CD4-positive, alpha-beta memory T cell (primary cell): Measurements from ENCODE around the gene GRAMD1B. TPM values are rescaled to one million over a fixed set of nuclear protein-coding genes. Genes with fewer than 3 reads are reported as not detected.
A peak's percentile ranks its signal among the peaks of the same experiment; 100 is the strongest.

Experiments
- CTCF ChIA-PET: fragments of 350-600 bp; sonication (Branson Sonifier 250); formaldehyde crosslinking; loops from one replicate; lab custom pipeline; 2021; ENCODE audit warnings: inconsistent platforms; ENCODE audit not compliant: partially characterized antibody; lab: Charles Lee
- POLR2A ChIA-PET: fragments of 350-600 bp; sonication (Branson Sonifier 250); formaldehyde crosslinking; loops from one replicate; lab custom pipeline; 2021; ENCODE audit not compliant: partially characterized antibody; lab: Charles Lee
- DNase-seq, 5 donors: peaks; one replicate each; pipeline versions ENCODE4 v3.0.0 to v3.0.0-alpha.2; 2020 to 2022; ENCODE audit warnings: mixed read lengths in 1 of 5
- H3K27ac ChIP-seq: one replicate; pipeline ENCODE4 v1.7.0; 2013; ENCODE audit warnings: low read depth, low read length
- H3K27me3 ChIP-seq: 2 replicates; pipeline ENCODE4 v1.7.0; 2013; ENCODE audit warnings: mild to moderate bottlenecking, low read length, moderate library complexity; ENCODE audit not compliant: insufficient read depth
- H3K36me3 ChIP-seq: 2 replicates; pipeline ENCODE4 v1.7.0; 2013; ENCODE audit warnings: mild to moderate bottlenecking, low read length, moderate library complexity; ENCODE audit not compliant: insufficient read depth
- H3K4me1 ChIP-seq: 2 replicates; pipeline ENCODE4 v1.7.0; 2013; ENCODE audit warnings: mild to moderate bottlenecking, low read length, moderate library complexity; ENCODE audit not compliant: insufficient read depth
- H3K4me3 ChIP-seq, 2 donors: one replicate each; pipeline ENCODE4 v1.7.0; 2013; ENCODE audit warnings: low read length in 2 of 2, mild to moderate bottlenecking in 1 of 2
- H3K9me3 ChIP-seq, 2 donors: one replicate each; pipeline ENCODE4 v1.7.0; 2013; ENCODE audit warnings: low read length in 2 of 2, control low read depth in 1 of 2; ENCODE audit not compliant: control insufficient read depth in 1 of 2
- H3K27ac Mint-ChIP-seq, 7 donors: one replicate each; pipeline ENCODE4 v1.8.0; 2020 to 2021; ENCODE audit warnings: mixed read lengths in 7 of 7, mild to moderate bottlenecking in 6 of 7, inconsistent platforms in 3 of 7, moderate library complexity in 3 of 7
- H3K27me3 Mint-ChIP-seq, 2 donors: one replicate each; pipeline ENCODE4 v1.8.0; 2020 to 2021; ENCODE audit warnings: mixed read lengths in 2 of 2
- H3K36me3 Mint-ChIP-seq, 2 donors: one replicate each; pipeline ENCODE4 v1.8.0; 2020 to 2021; ENCODE audit warnings: mixed read lengths in 2 of 2, inconsistent platforms in 1 of 2, mild to moderate bottlenecking in 1 of 2
- H3K4me1 Mint-ChIP-seq, 4 donors: one replicate each; pipeline ENCODE4 v1.8.0; 2020 to 2021; ENCODE audit warnings: mixed read lengths in 4 of 4, mild to moderate bottlenecking in 1 of 4
- H3K4me3 Mint-ChIP-seq, 8 donors: one replicate each; pipeline ENCODE4 v1.8.0; 2020 to 2021; ENCODE audit warnings: mixed read lengths in 8 of 8, mild to moderate bottlenecking in 7 of 8, moderate library complexity in 6 of 8, inconsistent platforms in 3 of 8
- H3K9me3 Mint-ChIP-seq, 8 donors: one replicate each; pipeline ENCODE4 v1.8.0; 2020 to 2021; ENCODE audit warnings: mixed read lengths in 8 of 8, mild to moderate bottlenecking in 5 of 8, inconsistent platforms in 3 of 8, moderate library complexity in 1 of 8
- intact Hi-C: fragments of 100-400 bp; cut with micrococcal nuclease; formaldehyde crosslinking; loops from one replicate; pipeline ENCODE4 v1.15.1; 2023
- polyA plus RNA-seq, 2 donors: library from polyadenylated mRNA; unstranded; fragments of 300-500 nt; fragmentation: Illumina TruSeq; gene quantifications; one replicate each; pipeline ENCODE4 v1.2.3, GENCODE V29; 2021
- total RNA-seq, 2 experiments: library from RNA; stranded (reverse); gene quantifications; one replicate each; pipeline ENCODE4 v1.2.3, GENCODE V29; 2021

The GRAMD1B gene
- total and polyA plus RNA-seq, 4 experiments from 2014 or later, result 4.2 to 26.0 (median 12.4) TPM

GRCh38 chr11:123597859-123598258, 167.8 kb downstream of the GRAMD1B start:
- Mint-ChIP-seq H3K4me3 (no peak overlapping the region), H3K4me1 (no peaks in the 10 kb centered on the region), H3K27ac (no peak overlapping the region), H3K36me3 (peaks cover 48 to 56% of the 10 kb centered on the region in 2 donors), H3K27me3 (no peaks in the 10 kb centered on the region), H3K9me3 (no peaks in the 10 kb centered on the region)
- Histone ChIP-seq H3K4me1 (no peaks in the 10 kb centered on the region), H3K9me3 (no peaks in the 10 kb centered on the region), H3K27ac (no peak overlapping the region), H3K36me3 (peaks cover 7% of the 10 kb centered on the region), H3K4me3 (no peak overlapping the region), H3K27me3 (no peaks in the 10 kb centered on the region)
- CTCF ChIA-PET, result interaction anchor here (1.5 kb wide), 1 partner anchor 9 kb away, joined by 5 read pairs; no protein-coding TSS in a partner anchor
- POLR2A ChIA-PET, result no interaction called here
- no peak for DNase-seq
- intact Hi-C loops, result no loop called here

- H3K27me3 ChIP-seq, result no peaks in the 10 kb centered on the region
- intact Hi-C loops, result no loop called here
- DNase-seq, result no peak
- Mint-ChIP-seq H3K4me1 (no peaks in the 10 kb centered on the region), H3K27me3 (no peaks in the 10 kb centered on the region), H3K4me3 (no peak overlapping the region), H3K9me3 (no peaks in the 10 kb centered on the region), H3K27ac (peak overlapping the region in 1 of 7 donors; percentile 60), H3K36me3 (peaks cover 54 to 69% of the 10 kb centered on the region in 2 donors)
- no peak overlapping the region for H3K4me3 ChIP-seq
- H3K4me1 ChIP-seq, result no peaks in the 10 kb centered on the region
- H3K27ac ChIP-seq, result no peak overlapping the region
- no peaks in the 10 kb centered on the region for H3K9me3 ChIP-seq
- peaks cover 7% of the 10 kb centered on the region for H3K36me3 ChIP-seq
- ChIA-PET POLR2A (no interaction called here), CTCF (interaction anchor here (4.4 kb wide), 1 partner anchor 21 kb away, joined by 15 read pairs; no protein-coding TSS in a partner anchor)
These were observed 171.1 kb downstream of the GRAMD1B start for GRCh38 chr11:123601136-123601535.

GRCh38 chr11:123601743-123602142, 171.7 kb downstream of the GRAMD1B start:
- CTCF ChIA-PET, result interaction anchor here (4.4 kb wide), 1 partner anchor 22 kb away, joined by 15 read pairs; no protein-coding TSS in a partner anchor

GRCh38 chr11:123603666-123604065, 173.6 kb downstream of the GRAMD1B start:
- Mint-ChIP-seq H3K27ac (no peak overlapping the region), H3K36me3 (peaks cover 55 to 76% of the 10 kb centered on the region in 2 donors), H3K27me3 (no peaks in the 10 kb centered on the region), H3K9me3 (no peaks in the 10 kb centered on the region), H3K4me1 (no peaks in the 10 kb centered on the region), H3K4me3 (no peak overlapping the region)
- intact Hi-C loops, result no loop called here
- H3K9me3 ChIP-seq, result no peaks in the 10 kb centered on the region
- no peak overlapping the region for H3K4me3 ChIP-seq
- POLR2A ChIA-PET, result no interaction called here
- H3K27ac ChIP-seq, result no peak overlapping the region
- H3K4me1 ChIP-seq, result no peaks in the 10 kb centered on the region
- H3K36me3 ChIP-seq, result peaks cover 7% of the 10 kb centered on the region
- CTCF ChIA-PET, result interaction anchor here (4.4 kb wide), 1 partner anchor 23 kb away, joined by 15 read pairs; no protein-coding TSS in a partner anchor
- DNase-seq, result no peak
- no peaks in the 10 kb centered on the region for H3K27me3 ChIP-seq

More at GRCh38 chr11:123601743-123602142, 171.7 kb downstream of the GRAMD1B start:
- DNase-seq, result no peak
- Mint-ChIP-seq H3K27ac (peak overlapping the region in 1 of 7 donors; percentile 11), H3K9me3 (no peaks in the 10 kb centered on the region), H3K4me3 (no peak overlapping the region), H3K4me1 (no peaks in the 10 kb centered on the region), H3K36me3 (peaks cover 54 to 70% of the 10 kb centered on the region in 2 donors), H3K27me3 (no peaks in the 10 kb centered on the region)
- POLR2A ChIA-PET, result no interaction called here
- no peak overlapping the region for H3K4me3 ChIP-seq
- peaks cover 7% of the 10 kb centered on the region for H3K36me3 ChIP-seq
- no peaks in the 10 kb centered on the region for H3K9me3 ChIP-seq
- intact Hi-C loops, result no loop called here
- no peaks in the 10 kb centered on the region for H3K4me1 ChIP-seq
- H3K27ac ChIP-seq, result no peak overlapping the region
- no peaks in the 10 kb centered on the region for H3K27me3 ChIP-seq

DNA sequence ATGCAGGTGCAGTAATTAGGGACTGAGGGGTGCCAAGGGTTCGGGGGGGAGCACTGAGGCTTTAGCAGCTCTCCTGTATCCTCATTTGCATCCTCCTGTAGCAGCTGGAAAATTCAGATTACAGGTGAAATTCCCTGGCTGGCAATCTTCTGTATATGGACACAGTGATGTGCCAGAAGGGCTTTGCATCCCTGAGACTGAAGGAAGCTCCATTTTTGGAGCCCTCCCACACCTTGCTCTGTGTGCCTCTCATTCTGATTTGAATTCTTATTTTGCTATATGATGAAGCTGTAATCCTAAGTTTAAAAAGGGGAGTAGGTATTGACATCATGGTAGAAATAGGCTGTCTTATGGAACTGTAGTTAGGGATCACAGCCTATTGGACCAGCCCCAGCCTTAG, 177.7 kb downstream of the GRAMD1B start:
- no peaks in the 10 kb centered on the region for H3K9me3 Mint-ChIP-seq
- H3K27me3 ChIP-seq, result no peaks in the 10 kb centered on the region
- H3K4me1 ChIP-seq, result no peaks in the 10 kb centered on the region
- no peak overlapping the region for H3K4me3 ChIP-seq
- DNase-seq, result no peak
- H3K27ac Mint-ChIP-seq, result no peak overlapping the region
- H3K36me3 ChIP-seq, result no peaks in the 10 kb centered on the region
- ChIA-PET POLR2A (no interaction called here), CTCF (interaction anchor here (1.8 kb wide), 1 partner anchor 27 kb away, joined by 8 read pairs; no protein-coding TSS in a partner anchor)
- H3K27ac ChIP-seq, result no peak overlapping the region
- H3K27me3 Mint-ChIP-seq, result no peaks in the 10 kb centered on the region
- H3K4me1 Mint-ChIP-seq, result no peaks in the 10 kb centered on the region
- H3K4me3 Mint-ChIP-seq, result no peak overlapping the region
- no peaks in the 10 kb centered on the region for H3K9me3 ChIP-seq
- intact Hi-C loops, result no loop called here
- peaks cover 56 to 80% of the 10 kb centered on the region in 2 donors for H3K36me3 Mint-ChIP-seq

DNA sequence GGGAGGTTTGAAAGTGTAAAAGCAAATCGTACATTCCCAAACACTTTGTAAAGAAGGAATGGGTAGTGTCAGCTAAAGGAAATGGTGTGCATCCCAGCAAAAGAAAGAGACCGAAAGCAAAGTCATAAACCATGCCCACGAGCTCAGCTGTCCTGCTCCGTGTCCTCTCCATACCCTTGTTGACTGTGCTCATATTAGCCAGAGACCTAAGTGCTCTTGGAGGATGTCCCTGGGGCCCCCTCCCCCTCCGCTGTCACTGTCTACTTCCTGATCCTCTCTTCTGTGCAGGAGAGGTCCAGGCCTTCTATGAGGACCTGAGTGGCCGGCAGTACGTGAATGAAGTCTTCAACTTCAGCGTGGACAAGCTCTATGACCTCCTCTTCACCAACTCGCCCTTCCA, 178.3 kb downstream of the GRAMD1B start:
- H3K4me3 ChIP-seq, result no peak overlapping the region
- H3K4me3 Mint-ChIP-seq, result no peak overlapping the region
- H3K36me3 ChIP-seq, result no peaks in the 10 kb centered on the region
- no peaks in the 10 kb centered on the region for H3K4me1 Mint-ChIP-seq
- no peaks in the 10 kb centered on the region for H3K4me1 ChIP-seq
- DNase-seq, result no peak
- H3K27me3 Mint-ChIP-seq, result no peaks in the 10 kb centered on the region
- H3K9me3 Mint-ChIP-seq, result no peaks in the 10 kb centered on the region
- no peak overlapping the region for H3K27ac ChIP-seq
- ChIA-PET CTCF (no interaction called here), POLR2A (no interaction called here)
- H3K27ac Mint-ChIP-seq, result no peak overlapping the region
- peaks cover 61 to 84% of the 10 kb centered on the region in 2 donors for H3K36me3 Mint-ChIP-seq
- intact Hi-C loops, result no loop called here
- H3K9me3 ChIP-seq, result no peaks in the 10 kb centered on the region
- H3K27me3 ChIP-seq, result no peaks in the 10 kb centered on the region

DNA sequence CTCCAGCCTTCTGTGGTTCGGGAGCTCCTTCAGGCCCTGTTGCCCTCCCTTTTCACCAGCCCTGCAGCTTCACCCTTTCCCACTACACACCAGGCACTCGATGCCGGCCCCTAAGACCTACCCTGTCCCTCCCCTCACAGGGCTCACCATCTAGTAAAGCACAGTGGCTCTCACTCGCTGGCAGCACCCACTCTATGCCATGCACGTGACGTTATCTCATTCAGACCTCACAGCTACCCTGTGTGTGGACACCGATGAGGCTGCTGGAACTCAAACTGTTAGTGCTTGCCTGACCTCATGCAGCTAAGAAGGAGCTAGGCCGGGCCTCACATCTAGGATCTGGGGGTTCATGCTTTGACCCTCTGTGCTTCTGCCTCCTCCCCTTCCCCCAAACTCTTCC, 178.9 kb downstream of the GRAMD1B start:
- H3K36me3 ChIP-seq, result no peaks in the 10 kb centered on the region
- ChIA-PET CTCF (no interaction called here), POLR2A (no interaction called here)
- H3K27me3 ChIP-seq, result no peaks in the 10 kb centered on the region
- Mint-ChIP-seq H3K27me3 (no peaks in the 10 kb centered on the region), H3K27ac (no peak overlapping the region), H3K36me3 (peaks cover 64 to 84% of the 10 kb centered on the region in 2 donors), H3K4me1 (no peaks in the 10 kb centered on the region), H3K4me3 (no peak overlapping the region), H3K9me3 (no peaks in the 10 kb centered on the region)
- no peak overlapping the region for H3K4me3 ChIP-seq
- no peaks in the 10 kb centered on the region for H3K9me3 ChIP-seq
- DNase-seq, result no peak
- intact Hi-C loops, result no loop called here
- no peaks in the 10 kb centered on the region for H3K4me1 ChIP-seq
- H3K27ac ChIP-seq, result no peak overlapping the region
